PC-9 (cell line): ENCODE data around the gene UGGT1.

Experiments
- CTCF ChIP-seq: fragments of 200-600 bp; sonication (generic); conservative IDR thresholded peaks from 2 replicates; pipeline ENCODE4 v1.6.1; 2017; ENCODE audit warnings: mixed run types, antibody characterized with exemption, mild to moderate bottlenecking, moderate library complexity
- EZH2 ChIP-seq: fragments of 200-600 bp; sonication (generic); IDR thresholded peaks from 2 replicates; pipeline ENCODE4 v1.8.0; 2017; ENCODE audit warnings: antibody characterized with exemption, low read depth

GRCh38 chr2:128233790-128234395, 142.9 kb downstream of the UGGT1 start:
- TF ChIP-seq CTCF (peak; percentile 44; the same call in 1 of the 2 replicates), EZH2 (no peak)
